ENCODE measurements around the gene KRABD2.
A peak's percentile ranks its signal among the peaks of the same experiment; 100 is the strongest.

KRABD2 gene

DNA sequence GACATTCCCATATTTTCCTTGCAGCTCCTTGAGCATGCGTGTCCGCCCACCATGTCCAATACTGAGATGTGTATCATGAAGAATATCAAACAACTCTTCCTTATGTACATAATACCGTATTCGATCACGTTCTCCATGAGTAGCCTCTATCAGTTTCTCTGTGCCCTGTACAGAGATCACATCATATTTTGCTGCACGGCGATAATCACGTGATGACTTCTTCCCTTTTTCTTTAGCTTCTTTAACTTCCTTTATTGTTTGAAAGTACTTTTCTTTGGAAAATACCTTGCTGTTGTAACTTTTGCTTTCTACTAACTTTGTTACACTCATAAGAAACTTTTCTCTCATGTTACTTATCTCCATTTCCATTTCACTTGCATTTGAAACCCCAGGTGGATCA is 6.6 kb downstream of the KRABD2 start:
- intact Hi-C loops (cut with micrococcal nuclease; ENCODE audit: unreplicated experiment), result no loop called here
- Histone ChIP-seq H3K36me3 (ENCODE audit: control insufficient read depth in 2 of 2, insufficient read depth in 2 of 2, low read length in 1 of 2) (peaks cover 0 to 8% of the 10 kb centered on the region in 2 experiments; a peak in 1 of 4 replicates), H3K9me3 (replicated peaks; ENCODE audit: control insufficient read depth, insufficient read depth, low read length) (no peaks in the 10 kb centered on the region), H3K4me1 (ENCODE audit: control insufficient read depth, insufficient read depth, low read length) (no peaks in the 10 kb centered on the region), H3K4me2 (ENCODE audit: control insufficient read depth, insufficient read depth) (no peak overlapping the region), H3K79me2 (ENCODE audit: control insufficient read depth, insufficient read depth, low read length) (no peaks in the 10 kb centered on the region), H2AFZ (ENCODE audit: control insufficient read depth, low read depth, low read length) (no peak overlapping the region), H3K9ac (ENCODE audit: control insufficient read depth, insufficient read depth, low read length) (no peak overlapping the region), H3K27ac (ENCODE audit: control insufficient read depth, insufficient read depth) (no peak overlapping the region), H3K27me3 (replicated peaks in 1 of 2; ENCODE audit: control insufficient read depth in 2 of 2, insufficient read depth in 2 of 2, low read length in 1 of 2) (no peaks in the 10 kb centered on the region), H4K20me1 (ENCODE audit: control insufficient read depth, insufficient read depth) (no peaks in the 10 kb centered on the region), H3K4me3 (no peak overlapping the region)
- POLR2A ChIA-PET, result no interaction called here
- in situ Hi-C loops (cut with MboI), result no loop called here
- BruUV-seq (replicated peaks), result no TSS peak
- SMC1A ChIA-PET (ENCODE audit: uncharacterized antibody, unreplicated experiment), result no interaction called here
- WGBS (ENCODE audit: insufficient coverage, insufficient replicate concordance, low lambda C conversion rate, missing lambda C conversion rate), result 79% methylated on average over 8 of the region's 8 CpGs
- RAD21 ChIA-PET (ENCODE audit: unreplicated experiment), result no interaction called here
- no peak for DNase-seq (ENCODE audit: low read depth, low spot score)
- no peak for ATAC-seq
- FAIRE-seq, result no peak
- CTCF ChIA-PET, result interaction anchor here (0.8 kb wide), 1 partner anchor 15 kb away, joined by 4 read pairs; no protein-coding TSS in a partner anchor
- TF ChIP-seq EZH2 (IDR thresholded peaks at IDR 0.05; ENCODE audit: borderline replicate concordance, control insufficient read depth, low read depth, low read length), result no peak
- TF ChIP-seq BHLHE40 (IDR thresholded peaks at IDR 0.05; ENCODE audit: borderline replicate concordance in 1 of 2, low read depth in 2 of 2, low read length in 1 of 2), result 0 out of 4 replicates have a peak, but pooled peaks of 1 of the 2 experiments have one; percentile 29
- no peak for TF ChIP-seq CEBPB (IDR thresholded peaks at IDR 0.05; ENCODE audit: borderline replicate concordance in 1 of 2, low read depth in 2 of 2, low read length in 2 of 2)
- peak; percentile 55; the same call in 1 of the 2 replicates for TF ChIP-seq RAD51 (IDR thresholded peaks at IDR 0.05)
- no peak for TF ChIP-seq RBBP5 (conservative IDR thresholded peaks at IDR 0.05)
- TF ChIP-seq DPF2 (IDR thresholded peaks at IDR 0.05), result no peak

DNA sequence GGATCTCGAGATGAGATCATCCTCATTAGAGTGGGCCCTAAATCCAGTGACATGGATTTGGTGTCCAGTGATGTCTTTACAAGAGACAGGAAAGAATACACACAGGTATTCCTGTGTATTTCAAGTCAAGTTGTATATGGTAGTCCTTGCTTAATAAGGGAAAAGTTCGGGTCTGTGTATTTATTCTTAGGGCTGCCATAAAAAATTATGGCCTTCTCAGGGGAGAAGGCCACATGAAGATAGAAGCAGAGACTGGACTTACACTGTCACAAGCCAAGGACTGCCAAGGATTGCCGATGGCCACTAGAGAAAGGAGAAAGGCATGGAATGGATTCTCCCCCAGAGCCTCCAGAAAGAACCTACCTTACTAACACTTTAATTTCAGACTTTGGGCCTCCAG is 8.3 kb downstream of the KRABD2 start:
- H2AFZ ChIP-seq (ENCODE audit: control insufficient read depth, low read depth, low read length), result no peak overlapping the region
- H3K36me3 ChIP-seq (ENCODE audit: control insufficient read depth in 2 of 2, insufficient read depth in 2 of 2, low read length in 1 of 2), result peaks cover 0 to 8% of the 10 kb centered on the region in 2 experiments; a peak in 1 of 4 replicates
- ATAC-seq (no peak), FAIRE-seq (no peak), DNase-seq (ENCODE audit: low read depth, low spot score) (no peak)
- no peak overlapping the region for H3K4me3 ChIP-seq
- in situ Hi-C loops (cut with MboI), result no loop called here
- CTCF ChIA-PET, result no interaction called here
- 74% methylated on average over 3 of the region's 3 CpGs for WGBS (ENCODE audit: insufficient coverage, insufficient replicate concordance, low lambda C conversion rate, missing lambda C conversion rate)
- H3K27ac ChIP-seq (ENCODE audit: control insufficient read depth, insufficient read depth), result no peak overlapping the region
- RAD21 ChIA-PET (ENCODE audit: unreplicated experiment), result no interaction called here
- H3K79me2 ChIP-seq (ENCODE audit: control insufficient read depth, insufficient read depth, low read length), result no peaks in the 10 kb centered on the region
- H3K9ac ChIP-seq (ENCODE audit: control insufficient read depth, insufficient read depth, low read length), result no peak overlapping the region
- no peaks in the 10 kb centered on the region for H3K4me1 ChIP-seq (ENCODE audit: control insufficient read depth, insufficient read depth, low read length)
- no peaks in the 10 kb centered on the region for H4K20me1 ChIP-seq (ENCODE audit: control insufficient read depth, insufficient read depth)
- H3K27me3 ChIP-seq (replicated peaks in 1 of 2; ENCODE audit: control insufficient read depth in 2 of 2, insufficient read depth in 2 of 2, low read length in 1 of 2), result no peaks in the 10 kb centered on the region
- SMC1A ChIA-PET (ENCODE audit: uncharacterized antibody, unreplicated experiment), result no interaction called here
- BruUV-seq (replicated peaks), result no TSS peak
- no peaks in the 10 kb centered on the region for H3K9me3 ChIP-seq (replicated peaks; ENCODE audit: control insufficient read depth, insufficient read depth, low read length)
- TF ChIP-seq ASH2L (IDR thresholded peaks at IDR 0.05; ENCODE audit: borderline replicate concordance, low read depth) (no peak), NFXL1 (IDR thresholded peaks at IDR 0.05; ENCODE audit: borderline replicate concordance) (no peak), RAD21 (IDR thresholded peaks at IDR 0.05; ENCODE audit: insufficient read depth, low read depth, low read length) (no peak), IKZF1 (conservative IDR thresholded peaks at IDR 0.05) (no peak), CBX5 (IDR thresholded peaks at IDR 0.05; ENCODE audit: low read depth) (no peak), ZNF384 (IDR thresholded peaks at IDR 0.05; ENCODE audit: borderline replicate concordance, low read depth, low read length) (no peak), BRCA1 (IDR thresholded peaks at IDR 0.05; ENCODE audit: low read depth, low read length) (no peak), CHD2 (IDR thresholded peaks at IDR 0.05; ENCODE audit: borderline replicate concordance, low read depth, low read length) (no peak)
- TF ChIP-seq, protein P1, sequence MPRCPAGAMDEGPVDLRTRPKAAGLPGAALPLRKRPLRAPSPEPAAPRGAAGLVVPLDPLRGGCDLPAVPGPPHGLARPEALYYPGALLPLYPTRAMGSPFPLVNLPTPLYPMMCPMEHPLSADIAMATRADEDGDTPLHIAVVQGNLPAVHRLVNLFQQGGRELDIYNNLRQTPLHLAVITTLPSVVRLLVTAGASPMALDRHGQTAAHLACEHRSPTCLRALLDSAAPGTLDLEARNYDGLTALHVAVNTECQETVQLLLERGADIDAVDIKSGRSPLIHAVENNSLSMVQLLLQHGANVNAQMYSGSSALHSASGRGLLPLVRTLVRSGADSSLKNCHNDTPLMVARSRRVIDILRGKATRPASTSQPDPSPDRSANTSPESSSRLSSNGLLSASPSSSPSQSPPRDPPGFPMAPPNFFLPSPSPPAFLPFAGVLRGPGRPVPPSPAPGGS (IDR thresholded peaks at IDR 0.05; ENCODE audit: borderline replicate concordance, insufficient read depth, low read depth, low read length, poor library complexity, severe bottlenecking), result no peak
- intact Hi-C loops (cut with micrococcal nuclease; ENCODE audit: unreplicated experiment), result no loop called here
- POLR2A ChIA-PET, result no interaction called here
- H3K4me2 ChIP-seq (ENCODE audit: control insufficient read depth, insufficient read depth), result no peak overlapping the region

Measured in GM12878 (cell line).